A549 (cell line): ENCODE measurements around the gene THSD7A. TPM values are rescaled to one million over a fixed set of nuclear protein-coding genes. Genes with fewer than 3 reads are reported as not detected.
A peak's percentile ranks its signal among the peaks of the same experiment; 100 is the strongest.

Experiments used
- BCL3 ChIP-seq: fragments of >200 bp; sonication (Bioruptor Twin); formaldehyde crosslinking; IDR thresholded peaks from 3 replicates; pipeline ENCODE4 v1.6.1; 2016
- BHLHE40 ChIP-seq: IDR thresholded peaks from 2 replicates; pipeline ENCODE4 v1.6.1; 2012; ENCODE audit warnings: low read depth, low read length, inconsistent platforms
- CBX2 ChIP-seq: fragments of 200-600 bp; sonication (generic); IDR thresholded peaks from 2 replicates; pipeline ENCODE4 v1.6.1; 2016; ENCODE audit warnings: low read depth, mild to moderate bottlenecking, borderline replicate concordance
- CBX8 ChIP-seq: fragments of 200-600 bp; sonication (generic); IDR thresholded peaks from 2 replicates; pipeline ENCODE4 v1.6.1; 2016
- CEBPB ChIP-seq, 2 experiments: fragments of >200 bp in 1 of 2; sonication (Bioruptor Twin) in 1 of 2; formaldehyde crosslinking in 1 of 2; IDR thresholded peaks; 2 replicates each; pipeline ENCODE4 v1.6.1; 2012 to 2016
- CHD4 ChIP-seq: fragments of 200-600 bp; sonication (generic); IDR thresholded peaks from 2 replicates; pipeline ENCODE4 v1.6.1; 2016; ENCODE audit warnings: antibody characterized with exemption, mild to moderate bottlenecking, borderline replicate concordance
- CTCF ChIP-seq: fragments of >200 bp; sonication (Bioruptor Twin); formaldehyde crosslinking; IDR thresholded peaks from 3 replicates; pipeline ENCODE4 v1.5.1; 2016
- E2F6 ChIP-seq: IDR thresholded peaks from 2 replicates; pipeline ENCODE4 v1.6.1; 2012; ENCODE audit warnings: low read depth, borderline replicate concordance
- EHMT2 ChIP-seq: fragments of 200-600 bp; sonication (generic); IDR thresholded peaks from 2 replicates; pipeline ENCODE4 v1.6.1; 2016; ENCODE audit warnings: antibody characterized with exemption, low read depth, mild to moderate bottlenecking, moderate library complexity
- ESRRA ChIP-seq: fragments of 150-350 bp; IDR thresholded peaks from 2 replicates; pipeline ENCODE4 v1.6.1; 2014; ENCODE audit warnings: mild to moderate bottlenecking, low read length, borderline replicate concordance
- FOSB ChIP-seq: fragments of 250-450 bp; sonication (Bioruptor Pico); IDR thresholded peaks from 2 replicates; pipeline ENCODE4 v1.5.0; 2020; ENCODE audit warnings: mild to moderate bottlenecking, moderate library complexity
- GATA3 ChIP-seq: IDR thresholded peaks from 2 replicates; pipeline ENCODE4 v1.6.1; 2012; ENCODE audit warnings: borderline replicate concordance
- HES2 ChIP-seq: fragments of >200 bp; sonication (Bioruptor Twin); formaldehyde crosslinking; IDR thresholded peaks from 2 replicates; pipeline ENCODE4 v1.6.1; 2016
- HEYL ChIP-seq: fragments of 250-450 bp; sonication (Bioruptor Pico); IDR thresholded peaks from 2 replicates; pipeline ENCODE4 v1.8.0; 2021; ENCODE audit warnings: mild to moderate bottlenecking, moderate library complexity
- HMGXB4 ChIP-seq: fragments of 250-450 bp; sonication (Bioruptor Pico); IDR thresholded peaks from 2 replicates; pipeline ENCODE4 v1.5.0; 2021; ENCODE audit warnings: mild to moderate bottlenecking, moderate library complexity, borderline replicate concordance
- HOXB5 ChIP-seq: fragments of 250-450 bp; sonication (Bioruptor Pico); IDR thresholded peaks from 2 replicates; pipeline ENCODE4 v1.5.0; 2020; ENCODE audit warnings: mild to moderate bottlenecking, moderate library complexity
- JUN ChIP-seq, 2 experiments: fragments of >200 bp; sonication (Bioruptor Twin); formaldehyde crosslinking; IDR thresholded peaks; 2 replicates in 1 of 2; 3 replicates in 1 of 2; pipeline ENCODE4 v1.6.1; 2016 to 2017
- KDM5A ChIP-seq: fragments of 200-600 bp; sonication (generic); IDR thresholded peaks from 2 replicates; pipeline ENCODE4 v1.6.1; 2016; ENCODE audit warnings: antibody characterized with exemption, mild to moderate bottlenecking
- MAFK ChIP-seq: fragments of 450-650 bp; IDR thresholded peaks from 2 replicates; pipeline ENCODE4 v1.6.1; 2014; ENCODE audit not compliant: partially characterized antibody
- MAX ChIP-seq: IDR thresholded peaks from 2 replicates; pipeline ENCODE4 v1.6.1; 2012
- MAZ ChIP-seq: fragments of 150-350 bp; IDR thresholded peaks from 2 replicates; pipeline ENCODE4 v1.6.1; 2014; ENCODE audit warnings: antibody characterized with exemption, low read depth, low read length, borderline replicate concordance
- PBX3 ChIP-seq: IDR thresholded peaks from 2 replicates; pipeline ENCODE4 v1.6.1; 2012
- PHF8 ChIP-seq: fragments of 200-600 bp; sonication (generic); IDR thresholded peaks from 2 replicates; pipeline ENCODE4 v1.6.1; 2016; ENCODE audit warnings: low read depth, mild to moderate bottlenecking, antibody characterized with exemption, moderate library complexity, borderline replicate concordance
- POLR2A ChIP-seq: IDR thresholded peaks from 2 replicates; pipeline ENCODE4 v1.6.1; 2012; ENCODE audit warnings: mild to moderate bottlenecking, low read length
- RAD21 ChIP-seq, 2 experiments: fragments of >200 bp in 1 of 2; sonication (Bioruptor Twin) in 1 of 2; formaldehyde crosslinking in 1 of 2; IDR thresholded peaks in 1 of 2; conservative IDR thresholded peaks in 1 of 2; 2 replicates in 1 of 2; 3 replicates in 1 of 2; pipeline ENCODE4 v1.6.1; 2012 to 2018; ENCODE audit warnings: inconsistent platforms in 1 of 2
- RARB ChIP-seq: fragments of 250-450 bp; sonication (Bioruptor Pico); IDR thresholded peaks from 2 replicates; pipeline ENCODE4 v1.8.0; 2021; ENCODE audit warnings: mild to moderate bottlenecking, moderate library complexity
- RCOR1 ChIP-seq: fragments of 150-350 bp; IDR thresholded peaks from 2 replicates; pipeline ENCODE4 v1.6.1; 2014; ENCODE audit warnings: antibody characterized with exemption, low read length, low read depth
- RFX5 ChIP-seq: fragments of 450-650 bp; IDR thresholded peaks from 2 replicates; pipeline ENCODE4 v1.7.1; 2014; ENCODE audit warnings: antibody characterized with exemption, mild to moderate bottlenecking, moderate library complexity
- RNF2 ChIP-seq: fragments of 200-600 bp; sonication (generic); IDR thresholded peaks from 2 replicates; pipeline ENCODE4 v1.6.1; 2016; ENCODE audit warnings: low read depth, mild to moderate bottlenecking, antibody characterized with exemption, moderate library complexity, borderline replicate concordance
- SMC3 ChIP-seq: fragments of >200 bp; sonication (Bioruptor Twin); formaldehyde crosslinking; IDR thresholded peaks from 3 replicates; pipeline ENCODE4 v1.6.1; 2018; ENCODE audit warnings: inconsistent platforms
- USF2 ChIP-seq: fragments of 450-650 bp; IDR thresholded peaks from 2 replicates; pipeline ENCODE4 v1.6.1; 2014; ENCODE audit warnings: antibody characterized with exemption
- ZFP36 ChIP-seq: fragments of 450-650 bp; IDR thresholded peaks from 2 replicates; pipeline ENCODE4 v1.6.1; 2014; ENCODE audit warnings: borderline replicate concordance; ENCODE audit not compliant: partially characterized antibody
- ZSCAN20 ChIP-seq: fragments of 250-450 bp; sonication (Bioruptor Pico); IDR thresholded peaks from 2 replicates; pipeline ENCODE4 v1.8.0; 2022; ENCODE audit warnings: mild to moderate bottlenecking, moderate library complexity
- polyA plus RNA-seq, 4 experiments: library from polyadenylated mRNA; depleted of rRNA in 3 of 4; stranded (reverse); fragments of >200 nt; fragmentation: RNase III in 1 of 4; extraction: RNeasy Plus Mini Kit Qiagen cat#74134 plus additional on column Dnase treatment in 1 of 4; gene quantifications; 2 replicates in 3 of 4; 3 replicates in 1 of 4; pipeline ENCODE4 v1.2.3, GENCODE V29; 2011 to 2017

THSD7A gene
- polyA plus RNA-seq, 2 of the 4 experiments (the other 2 are of a cell fraction), result 5.7 to 11.8 TPM

- TF ChIP-seq HEYL (CRISPR knock-in tag) (no peak), USF2 (no peak), CBX8 (no peak), RFX5 (no peak), RARB (CRISPR knock-in tag) (peak; percentile 76), MAFK (no peak), ZFP36 (no peak), HMGXB4 (CRISPR knock-in tag) (no peak), PBX3 (0 out of 2 replicates have a peak, but pooled peaks have one; percentile 46), GATA3 (peak; percentile 98), JUN (IDR thresholded peaks at IDR 0.05) (peak; percentile 45 to 74; a peak in 3 of 5 replicates), POLR2A (no peak), CTCF (no peak), CEBPB (IDR thresholded peaks at IDR 0.05) (peak; percentile 57 to 86; a peak in 3 of 4 replicates), PHF8 (no peak), RAD21 (conservative IDR thresholded peaks at IDR 0.05 in 1 of 2, IDR thresholded peaks at IDR 0.05 in 1 of 2) (peak in 1 of 2 experiments; percentile 17; a peak in 1 of 5 replicates), BHLHE40 (no peak), KDM5A (no peak), EHMT2 (no peak), FOSB (CRISPR knock-in tag) (peak; percentile 69; the same call in 1 of the 2 replicates), SMC3 (no peak), MAZ (no peak), CBX2 (no peak), ESRRA (no peak), HOXB5 (CRISPR knock-in tag) (peak; percentile 60; the same call in 1 of the 2 replicates), RNF2 (no peak), MAX (peak; percentile 34; the same call in 1 of the 2 replicates), BCL3 (no peak), RCOR1 (no peak), ZSCAN20 (CRISPR knock-in tag) (no peak), HES2 (no peak), E2F6 (no peak), CHD4 (no peak)
These were observed 47.0 kb downstream of the THSD7A start (continued) for GRCh38 chr7:11784769-11785536.
